OCI-LY3 (cell line): ENCODE measurements around the gene RBM28.

ENCODE experiments used
- CTCF ChIP-seq: fragments of 200-600, 300-600 bp; sonication (generic); IDR thresholded peaks from 2 replicates; pipeline ENCODE4 v1.5.1; 2014; ENCODE audit warnings: antibody characterized with exemption, low read length, low read depth
- EZH2phosphoT487 ChIP-seq: fragments of 200-600 bp; shearing (Covaris generic); IDR thresholded peaks from 2 replicates; pipeline ENCODE4 v1.6.1; 2018; ENCODE audit warnings: antibody characterized with exemption, mixed run types, low read depth

GRCh38 chr7:128352636-128353035 is 8.9 kb upstream of the RBM28 start:
- TF ChIP-seq CTCF (no peak), EZH2phosphoT487 (no peak)
